ENCODE results near the gene CLNK. TPM values are rescaled to one million over a fixed set of nuclear protein-coding genes. Genes with fewer than 3 reads are reported as not detected.

The CLNK gene
- total and polyA plus RNA-seq, 10 donors: 0.39 to 2.8 (median 1.3) TPM

- Histone ChIP-seq H3K36me3 (no peaks in the 10 kb centered on the region), H3K27me3 (replicated peaks in 1 of 7) (peaks cover 0 to 6% (median 0%) of the 10 kb centered on the region in 7 donors), H3K9me3 (no peaks in the 10 kb centered on the region), H3K27ac (no peak overlapping the region), H3K4me1 (no peaks in the 10 kb centered on the region), H3K4me3 (no peak overlapping the region)
- no peak for DNase-seq
- 82 to 95% (median 88%) methylated on average over 5 of the region's 5 CpGs for WGBS, 5 donors
- intact Hi-C loops (cut with DNase I; ENCODE audit: low total_unique reads): no loop called here
- TF ChIP-seq POLR2AphosphoS5 (IDR thresholded peaks at IDR 0.05) (no peak), POLR2A (IDR thresholded peaks at IDR 0.05) (no peak), CTCF (IDR thresholded peaks at IDR 0.05 in 8 of 11, conservative IDR thresholded peaks at IDR 0.05 in 3 of 11) (no peak)
These were observed 214.1 kb downstream of the CLNK start for GRCh38 chr4:10470505-10470904.

- intact Hi-C loops (cut with DNase I; ENCODE audit: low total_unique reads): no loop called here
- Histone ChIP-seq H3K27me3 (replicated peaks in 1 of 7) (peaks cover 0 to 45% (median 18%) of the 10 kb centered on the region in 7 donors), H3K36me3 (no peaks in the 10 kb centered on the region), H3K9me3 (peaks cover 0 to 5% (median 0%) of the 10 kb centered on the region in 8 donors), H3K4me1 (peaks cover 0 to 8% (median 7%) of the 10 kb centered on the region in 6 donors), H3K27ac (no peak overlapping the region), H3K4me3 (no peak overlapping the region)
- TF ChIP-seq POLR2A (IDR thresholded peaks at IDR 0.05) (no peak), CTCF (IDR thresholded peaks at IDR 0.05 in 8 of 11, conservative IDR thresholded peaks at IDR 0.05 in 3 of 11) (no peak), POLR2AphosphoS5 (IDR thresholded peaks at IDR 0.05) (no peak)
- WGBS, 5 donors: 85 to 93% (median 89%) methylated on average over 5 of the region's 5 CpGs
- DNase-seq: no peak
These were observed 218.4 kb downstream of the CLNK start for GRCh38 chr4:10466161-10466560.

DNA sequence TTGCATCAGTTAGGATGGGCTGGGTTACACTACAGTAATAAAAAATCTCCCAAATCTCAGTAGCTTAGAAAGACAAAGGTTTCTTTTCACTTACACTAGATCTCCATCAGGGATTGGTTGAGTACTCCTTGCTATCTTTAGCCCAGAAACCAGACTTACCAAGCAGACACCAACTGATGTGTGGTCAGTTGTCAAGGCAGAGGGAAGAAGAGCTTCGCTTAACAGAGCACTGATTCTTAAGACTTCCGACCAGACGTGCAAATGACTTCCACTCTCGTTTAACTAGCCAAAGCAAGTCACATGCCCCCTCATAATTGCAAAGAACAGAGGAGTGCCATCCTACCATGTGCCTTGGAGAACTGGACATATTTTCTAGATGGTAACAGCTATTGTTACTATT, 221.7 kb downstream of the CLNK start:
- no peaks in the 10 kb centered on the region for H3K36me3 ChIP-seq
- peaks cover 0 to 5% (median 0%) of the 10 kb centered on the region in 8 donors for H3K9me3 ChIP-seq
- no peak overlapping the region for H3K4me3 ChIP-seq
- peaks cover 0 to 68% (median 21%) of the 10 kb centered on the region in 7 donors for H3K27me3 ChIP-seq (replicated peaks in 1 of 7)
- WGBS, 5 donors: 88 to 94% (median 93%) methylated on average over 4 of the region's 4 CpGs
- H3K27ac ChIP-seq: no peak overlapping the region
- H3K4me1 ChIP-seq: peaks cover 0 to 17% (median 11%) of the 10 kb centered on the region in 6 donors
- intact Hi-C loops (cut with DNase I; ENCODE audit: low total_unique reads): no loop called here
- no peak for DNase-seq
- TF ChIP-seq POLR2A (IDR thresholded peaks at IDR 0.05) (no peak), POLR2AphosphoS5 (IDR thresholded peaks at IDR 0.05) (no peak), CTCF (IDR thresholded peaks at IDR 0.05 in 8 of 11, conservative IDR thresholded peaks at IDR 0.05 in 3 of 11) (no peak)

- no peak for DNase-seq
- Histone ChIP-seq H3K4me1 (peaks cover 3 to 23% (median 16%) of the 10 kb centered on the region in 6 donors), H3K27me3 (replicated peaks in 1 of 7) (peaks cover 0 to 73% (median 21%) of the 10 kb centered on the region in 7 donors), H3K4me3 (peak overlapping the region in 7 of 8 donors; percentile 8 to 67 (median 32)), H3K27ac (no peak overlapping the region), H3K36me3 (no peaks in the 10 kb centered on the region), H3K9me3 (peaks cover 0 to 5% (median 0%) of the 10 kb centered on the region in 8 donors)
- 47 to 52% (median 49%) methylated on average over 27 of the region's 27 CpGs for WGBS, 5 donors
- TF ChIP-seq CTCF (IDR thresholded peaks at IDR 0.05 in 8 of 11, conservative IDR thresholded peaks at IDR 0.05 in 3 of 11) (no peak), POLR2AphosphoS5 (IDR thresholded peaks at IDR 0.05) (no peak), POLR2A (IDR thresholded peaks at IDR 0.05) (no peak)
- intact Hi-C loops (cut with DNase I; ENCODE audit: low total_unique reads): no loop called here
These were observed 222.6 kb downstream of the CLNK start for GRCh38 chr4:10461850-10462400.
